ENCODE data around the gene TMEM213. TPM values are rescaled to one million over a fixed set of nuclear protein-coding genes. Genes with fewer than 3 reads are reported as not detected.

Gene TMEM213
- total RNA-seq, 1 donor from 2014 or later = not detected

DNA sequence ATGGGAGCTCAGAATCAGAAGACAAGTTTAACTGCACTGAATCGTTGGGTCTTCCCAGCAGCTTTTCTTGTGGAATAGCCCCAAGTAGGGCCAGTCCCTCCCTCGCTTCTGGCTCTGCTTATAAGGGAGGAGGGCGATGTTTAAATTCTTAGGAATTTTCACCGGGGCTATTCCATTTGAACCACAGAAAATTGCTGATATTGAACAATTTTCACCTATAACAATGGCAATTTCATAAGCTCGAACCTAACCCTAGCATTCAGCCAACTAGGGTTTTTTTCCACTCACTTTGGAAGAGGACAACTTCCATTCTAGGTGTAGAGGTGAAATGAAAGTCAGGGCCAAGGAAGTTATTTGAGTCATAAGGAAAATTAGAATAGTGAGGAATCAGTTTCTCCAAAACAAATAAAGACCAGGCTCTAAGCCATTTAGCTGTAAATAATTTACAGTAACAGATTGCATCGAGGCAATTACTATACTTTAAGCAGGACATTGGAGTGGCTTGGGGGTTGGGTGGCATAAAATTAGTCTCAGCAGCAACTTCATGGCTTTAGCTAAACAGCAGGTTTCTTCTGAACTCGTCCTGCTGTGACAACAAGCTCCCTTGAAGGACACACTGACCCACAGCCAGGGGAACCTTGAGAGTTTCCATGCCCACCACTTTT, 1.7 kb downstream of the TMEM213 start:
- H3K4me2 ChIP-seq (ENCODE audit: low read length) = no peak overlapping the region
- Mint-ChIP-seq H3K36me3 (ENCODE audit: low read depth, unreplicated experiment) (no peaks in the 10 kb centered on the region), H3K4me1 (ENCODE audit: low read depth, unreplicated experiment) (no peaks in the 10 kb centered on the region), H3K9me3 (ENCODE audit: unreplicated experiment) (no peaks in the 10 kb centered on the region), H3K4me3 (ENCODE audit: unreplicated experiment) (no peak overlapping the region), H3K27ac (ENCODE audit: unreplicated experiment) (no peak overlapping the region), H3K27me3 (ENCODE audit: low read depth, unreplicated experiment) (peaks cover 30% of the 10 kb centered on the region)
- no peaks in the 10 kb centered on the region for H3K36me3 ChIP-seq (ENCODE audit: insufficient read depth, low read length)
- DNase-seq (ENCODE audit: low read depth) (no peak), FAIRE-seq (no peak)
- H3K9ac ChIP-seq (ENCODE audit: low read length) = no peak overlapping the region
- no peak overlapping the region for H3K27ac ChIP-seq (ENCODE audit: low read depth, low read length)
- no peaks in the 10 kb centered on the region for H3K4me1 ChIP-seq (ENCODE audit: insufficient read depth, low read length)
- H3K9me3 ChIP-seq (ENCODE audit: insufficient read depth, low read depth, low read length) = no peaks in the 10 kb centered on the region
- H3K79me2 ChIP-seq (ENCODE audit: insufficient read depth, low read length) = no peaks in the 10 kb centered on the region
- no peak overlapping the region for H3K4me3 ChIP-seq (ENCODE audit: insufficient read depth, low read depth, low read length)
- no peak overlapping the region for H2AFZ ChIP-seq (ENCODE audit: low read depth, low read length)
- no peaks in the 10 kb centered on the region for H4K20me1 ChIP-seq (ENCODE audit: insufficient read depth, low read length)
- TF ChIP-seq EZH2 (IDR thresholded peaks at IDR 0.05; ENCODE audit: insufficient read depth, low read length) = no peak
- TF ChIP-seq, protein P1, sequence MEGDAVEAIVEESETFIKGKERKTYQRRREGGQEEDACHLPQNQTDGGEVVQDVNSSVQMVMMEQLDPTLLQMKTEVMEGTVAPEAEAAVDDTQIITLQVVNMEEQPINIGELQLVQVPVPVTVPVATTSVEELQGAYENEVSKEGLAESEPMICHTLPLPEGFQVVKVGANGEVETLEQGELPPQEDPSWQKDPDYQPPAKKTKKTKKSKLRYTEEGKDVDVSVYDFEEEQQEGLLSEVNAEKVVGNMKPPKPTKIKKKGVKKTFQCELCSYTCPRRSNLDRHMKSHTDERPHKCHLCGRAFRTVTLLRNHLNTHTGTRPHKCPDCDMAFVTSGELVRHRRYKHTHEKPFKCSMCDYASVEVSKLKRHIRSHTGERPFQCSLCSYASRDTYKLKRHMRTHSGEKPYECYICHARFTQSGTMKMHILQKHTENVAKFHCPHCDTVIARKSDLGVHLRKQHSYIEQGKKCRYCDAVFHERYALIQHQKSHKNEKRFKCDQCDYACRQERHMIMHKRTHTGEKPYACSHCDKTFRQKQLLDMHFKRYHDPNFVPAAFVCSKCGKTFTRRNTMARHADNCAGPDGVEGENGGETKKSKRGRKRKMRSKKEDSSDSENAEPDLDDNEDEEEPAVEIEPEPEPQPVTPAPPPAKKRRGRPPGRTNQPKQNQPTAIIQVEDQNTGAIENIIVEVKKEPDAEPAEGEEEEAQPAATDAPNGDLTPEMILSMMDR (IDR thresholded peaks at IDR 0.05; ENCODE audit: insufficient read depth, low read depth, low read length) = no peak
- H3K27me3 ChIP-seq (ENCODE audit: insufficient read depth, low read length) = peaks cover 4% of the 10 kb centered on the region

DNA sequence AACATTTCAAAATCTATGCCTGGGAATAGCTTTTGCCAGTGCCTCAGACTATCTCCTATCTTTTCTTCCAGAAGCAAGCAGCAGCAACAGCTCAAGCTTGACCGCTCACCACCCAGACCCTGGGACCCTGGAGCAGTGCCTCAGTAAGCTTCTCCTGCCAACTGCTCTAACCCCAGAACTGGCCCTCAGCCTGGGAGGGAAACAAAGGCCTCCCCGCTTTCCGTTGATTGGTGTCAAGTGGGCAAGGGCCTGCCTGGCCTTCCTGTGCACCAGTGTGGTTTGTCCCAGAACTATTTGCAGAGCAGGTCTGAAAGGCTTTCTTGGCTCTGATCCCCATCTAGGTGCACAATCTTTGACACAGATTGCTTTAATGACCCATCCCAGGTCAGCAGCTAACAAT, 3.5 kb downstream of the TMEM213 start:
- DNase-seq (ENCODE audit: low read depth) (no peak), FAIRE-seq (no peak)
- Histone ChIP-seq H3K36me3 (ENCODE audit: insufficient read depth, low read length) (no peaks in the 10 kb centered on the region), H3K9ac (ENCODE audit: low read length) (no peak overlapping the region), H3K4me3 (ENCODE audit: insufficient read depth, low read depth, low read length) (no peak overlapping the region), H4K20me1 (ENCODE audit: insufficient read depth, low read length) (no peaks in the 10 kb centered on the region), H3K27me3 (ENCODE audit: insufficient read depth, low read length) (peaks cover 5% of the 10 kb centered on the region), H3K9me3 (ENCODE audit: insufficient read depth, low read depth, low read length) (no peaks in the 10 kb centered on the region), H3K4me2 (ENCODE audit: low read length) (no peak overlapping the region), H3K4me1 (ENCODE audit: insufficient read depth, low read length) (no peaks in the 10 kb centered on the region), H3K79me2 (ENCODE audit: insufficient read depth, low read length) (no peaks in the 10 kb centered on the region), H3K27ac (ENCODE audit: low read depth, low read length) (no peak overlapping the region), H2AFZ (ENCODE audit: low read depth, low read length) (no peak overlapping the region)
- no peak overlapping the region for H3K27ac Mint-ChIP-seq (ENCODE audit: unreplicated experiment)
- peaks cover 34% of the 10 kb centered on the region for H3K27me3 Mint-ChIP-seq (ENCODE audit: low read depth, unreplicated experiment)
- no peaks in the 10 kb centered on the region for H3K4me1 Mint-ChIP-seq (ENCODE audit: low read depth, unreplicated experiment)
- H3K36me3 Mint-ChIP-seq (ENCODE audit: low read depth, unreplicated experiment) = no peaks in the 10 kb centered on the region
- no peak for TF ChIP-seq EZH2 (IDR thresholded peaks at IDR 0.05; ENCODE audit: insufficient read depth, low read length)
- TF ChIP-seq, protein P1 (IDR thresholded peaks at IDR 0.05; ENCODE audit: insufficient read depth, low read depth, low read length) = no peak
- H3K9me3 Mint-ChIP-seq (ENCODE audit: unreplicated experiment) = no peaks in the 10 kb centered on the region
- H3K4me3 Mint-ChIP-seq (ENCODE audit: unreplicated experiment) = no peak overlapping the region

DNA sequence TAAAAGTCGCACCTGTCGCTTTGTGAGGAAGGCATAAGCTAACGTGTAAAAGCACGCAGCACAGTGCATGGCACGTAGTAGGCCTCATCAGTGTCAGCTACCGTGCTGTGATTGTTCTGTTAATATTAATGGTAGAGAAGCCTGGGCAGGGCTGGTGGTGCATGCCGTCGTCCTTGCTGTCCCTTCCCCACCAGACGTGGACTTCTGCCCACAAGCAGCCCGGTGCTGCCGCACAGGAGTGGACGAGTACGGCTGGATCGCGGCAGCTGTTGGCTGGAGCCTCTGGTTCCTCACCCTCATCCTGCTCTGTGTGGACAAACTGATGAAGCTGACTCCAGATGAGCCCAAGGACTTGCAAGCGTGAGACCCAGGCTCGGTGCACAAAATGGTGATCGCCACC, 4.9 kb downstream of the TMEM213 start:
- FAIRE-seq = no peak
- no peak overlapping the region for H3K9ac ChIP-seq (ENCODE audit: low read length)

More for the DNA sequence above, 4.9 kb downstream of the TMEM213 start:
- TF ChIP-seq, protein P1 (IDR thresholded peaks at IDR 0.05; ENCODE audit: insufficient read depth, low read depth, low read length) = no peak
- no peak for TF ChIP-seq EZH2 (IDR thresholded peaks at IDR 0.05; ENCODE audit: insufficient read depth, low read length)
- Histone ChIP-seq H3K4me3 (ENCODE audit: insufficient read depth, low read depth, low read length) (no peak overlapping the region), H4K20me1 (ENCODE audit: insufficient read depth, low read length) (no peaks in the 10 kb centered on the region), H2AFZ (ENCODE audit: low read depth, low read length) (no peak overlapping the region), H3K4me1 (ENCODE audit: insufficient read depth, low read length) (no peaks in the 10 kb centered on the region), H3K27ac (ENCODE audit: low read depth, low read length) (no peak overlapping the region), H3K79me2 (ENCODE audit: insufficient read depth, low read length) (no peaks in the 10 kb centered on the region), H3K4me2 (ENCODE audit: low read length) (no peak overlapping the region), H3K9me3 (ENCODE audit: insufficient read depth, low read depth, low read length) (peaks cover under 1% of the 10 kb centered on the region), H3K27me3 (ENCODE audit: insufficient read depth, low read length) (peaks cover 5% of the 10 kb centered on the region), H3K36me3 (ENCODE audit: insufficient read depth, low read length) (no peaks in the 10 kb centered on the region)
- H3K36me3 Mint-ChIP-seq (ENCODE audit: low read depth, unreplicated experiment) = no peaks in the 10 kb centered on the region
- H3K4me3 Mint-ChIP-seq (ENCODE audit: unreplicated experiment) = no peak overlapping the region
- no peaks in the 10 kb centered on the region for H3K4me1 Mint-ChIP-seq (ENCODE audit: low read depth, unreplicated experiment)
- H3K27me3 Mint-ChIP-seq (ENCODE audit: low read depth, unreplicated experiment) = peaks cover 23% of the 10 kb centered on the region
- no peak overlapping the region for H3K27ac Mint-ChIP-seq (ENCODE audit: unreplicated experiment)
- DNase-seq (ENCODE audit: low read depth) = no peak
- peaks cover 2% of the 10 kb centered on the region for H3K9me3 Mint-ChIP-seq (ENCODE audit: unreplicated experiment)
